Measurements from ENCODE around the gene LRRC3. TPM values are rescaled to one million over a fixed set of nuclear protein-coding genes. Genes with fewer than 3 reads are reported as not detected.

LRRC3 gene
- polyA plus RNA-seq, 1 of the 3 experiments (the other 2 are of a cell fraction), result 2.3 TPM

DNA sequence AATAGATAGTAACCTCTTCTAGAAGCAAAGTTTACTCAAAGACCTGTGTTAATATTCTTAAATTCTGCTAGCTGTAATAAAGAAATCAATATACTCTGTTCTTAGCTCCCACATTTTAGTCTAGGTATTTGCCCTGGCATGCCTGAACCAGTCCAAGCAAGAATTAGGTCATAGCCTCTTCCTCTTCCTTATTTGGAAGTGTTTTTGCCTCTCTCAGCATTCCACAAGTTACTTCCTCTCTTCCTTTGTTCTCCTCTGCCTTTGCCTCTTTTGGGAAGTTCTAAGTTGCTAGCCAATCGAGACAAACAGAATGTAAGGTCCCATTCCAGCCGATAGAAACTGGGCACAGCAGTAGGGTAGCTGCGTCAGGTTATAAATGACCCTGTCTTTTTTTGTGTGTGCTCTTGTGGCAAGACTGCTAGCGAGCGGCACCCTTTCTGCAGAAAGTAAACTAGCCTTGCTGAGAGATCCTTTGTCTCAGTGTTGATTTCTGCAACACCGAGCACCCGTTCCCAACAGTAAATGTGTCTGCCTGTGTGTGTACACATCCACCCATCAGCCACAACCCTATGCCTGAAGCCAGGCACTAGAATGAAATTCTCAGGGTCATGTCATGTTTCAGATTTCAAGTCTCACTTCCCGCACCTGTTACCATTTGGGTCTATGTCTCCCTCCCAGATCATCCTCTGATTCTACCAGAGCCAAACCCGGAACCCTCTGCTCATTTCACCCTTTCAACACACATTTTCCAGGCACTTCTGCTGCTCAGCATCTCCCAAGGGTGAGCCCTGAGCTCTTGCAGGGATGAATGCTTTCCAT is 37.5 kb downstream of the LRRC3 start:
- ChIA-PET POLR2A (no interaction called here), CTCF (interaction anchor here (4.4 kb wide), 1 partner anchor 17 kb away, joined by 21 read pairs; no protein-coding TSS in a partner anchor)
- peaks cover 2% of the 10 kb centered on the region; the same call in 1 of the 2 replicates for H3K79me2 ChIP-seq (ENCODE audit: insufficient read depth)
- peaks cover 11% of the 10 kb centered on the region; the same call in 1 of the 2 replicates for H3K9me3 ChIP-seq
- no peaks in the 10 kb centered on the region for H3K4me1 ChIP-seq (ENCODE audit: control insufficient read depth in 1 of 2, insufficient read depth in 2 of 2, low read depth in 1 of 2, low read length in 1 of 2)
- no peak overlapping the region; a peak in 1 of 4 replicates for H3K4me3 ChIP-seq (ENCODE audit: low read depth in 2 of 2, low read length in 1 of 2)
- no peak for DNase-seq
- H3K9me2 ChIP-seq, result no peaks in the 10 kb centered on the region
- H3K27ac ChIP-seq (ENCODE audit: low read depth in 2 of 2, low read length in 1 of 2), result no peak overlapping the region
- no peak overlapping the region for H3K9ac ChIP-seq
- 68% methylated on average over 9 of the region's 9 CpGs for WGBS (ENCODE audit: low lambda C conversion rate)
- no peaks in the 10 kb centered on the region for H3F3A ChIP-seq (replicated peaks; ENCODE audit: insufficient read depth)
- no peaks in the 10 kb centered on the region for H3K36me3 ChIP-seq (replicated peaks in 1 of 2; ENCODE audit: control insufficient read depth in 1 of 2, insufficient read depth in 2 of 2, low read length in 1 of 2)
- H3K27me3 ChIP-seq (ENCODE audit: insufficient read depth), result no peaks in the 10 kb centered on the region
- H4K20me1 ChIP-seq (ENCODE audit: insufficient read depth), result no peaks in the 10 kb centered on the region
- no peak overlapping the region for H2AFZ ChIP-seq (ENCODE audit: low read depth)
- no peak for TF ChIP-seq JUND (IDR thresholded peaks at IDR 0.05)
- no peak for TF ChIP-seq TAF1 (IDR thresholded peaks at IDR 0.05; ENCODE audit: borderline replicate concordance, low read depth, low read length)
- TF ChIP-seq ZBTB33 (IDR thresholded peaks at IDR 0.05; ENCODE audit: borderline replicate concordance, low read depth), result no peak
- H3K4me2 ChIP-seq, result no peak overlapping the region

- POLR2A ChIA-PET, result no interaction called here
Measured at GRCh38 chr21:44494418-44494817, 39.1 kb downstream of the LRRC3 start.

More at GRCh38 chr21:44494418-44494817, 39.1 kb downstream of the LRRC3 start:
- CTCF ChIA-PET, result interaction anchor here (0.6 to 4.4 kb wide), 5 partner anchors 9 to 299 kb away, joined by 3 to 21 read pairs (median 4); no protein-coding TSS in a partner anchor
- Histone ChIP-seq H3K4me2 (no peak overlapping the region), H4K20me1 (ENCODE audit: insufficient read depth) (no peaks in the 10 kb centered on the region), H3K27me3 (ENCODE audit: insufficient read depth) (no peaks in the 10 kb centered on the region; the same call in 1 of the 2 replicates), H3K36me3 (replicated peaks in 1 of 2; ENCODE audit: control insufficient read depth in 1 of 2, insufficient read depth in 2 of 2, low read length in 1 of 2) (no peaks in the 10 kb centered on the region), H3K79me2 (ENCODE audit: insufficient read depth) (no peaks in the 10 kb centered on the region), H3K4me1 (ENCODE audit: control insufficient read depth in 1 of 2, insufficient read depth in 2 of 2, low read depth in 1 of 2, low read length in 1 of 2) (no peaks in the 10 kb centered on the region), H3K9me2 (no peaks in the 10 kb centered on the region), H3F3A (replicated peaks; ENCODE audit: insufficient read depth) (no peaks in the 10 kb centered on the region), H2AFZ (ENCODE audit: low read depth) (no peak overlapping the region), H3K9ac (no peak overlapping the region), H3K27ac (ENCODE audit: low read depth in 2 of 2, low read length in 1 of 2) (no peak overlapping the region), H3K4me3 (ENCODE audit: low read depth in 2 of 2, low read length in 1 of 2) (no peak overlapping the region), H3K9me3 (peaks cover 11% of the 10 kb centered on the region; the same call in 1 of the 2 replicates)
- WGBS (ENCODE audit: low lambda C conversion rate), result 85% methylated on average over 14 of the region's 17 CpGs
- TF ChIP-seq GATA2 (CRISPR knock-in tag; IDR thresholded peaks at IDR 0.05), result no peak
- no peak for TF ChIP-seq POLR2AphosphoS5 (IDR thresholded peaks at IDR 0.05; ENCODE audit: low read depth, low read length)
- no peak for TF ChIP-seq FOSL2 (IDR thresholded peaks at IDR 0.05; ENCODE audit: borderline replicate concordance, low read depth)
- TF ChIP-seq NFIC (IDR thresholded peaks at IDR 0.05; ENCODE audit: borderline replicate concordance), result no peak
- TF ChIP-seq, protein P1, sequence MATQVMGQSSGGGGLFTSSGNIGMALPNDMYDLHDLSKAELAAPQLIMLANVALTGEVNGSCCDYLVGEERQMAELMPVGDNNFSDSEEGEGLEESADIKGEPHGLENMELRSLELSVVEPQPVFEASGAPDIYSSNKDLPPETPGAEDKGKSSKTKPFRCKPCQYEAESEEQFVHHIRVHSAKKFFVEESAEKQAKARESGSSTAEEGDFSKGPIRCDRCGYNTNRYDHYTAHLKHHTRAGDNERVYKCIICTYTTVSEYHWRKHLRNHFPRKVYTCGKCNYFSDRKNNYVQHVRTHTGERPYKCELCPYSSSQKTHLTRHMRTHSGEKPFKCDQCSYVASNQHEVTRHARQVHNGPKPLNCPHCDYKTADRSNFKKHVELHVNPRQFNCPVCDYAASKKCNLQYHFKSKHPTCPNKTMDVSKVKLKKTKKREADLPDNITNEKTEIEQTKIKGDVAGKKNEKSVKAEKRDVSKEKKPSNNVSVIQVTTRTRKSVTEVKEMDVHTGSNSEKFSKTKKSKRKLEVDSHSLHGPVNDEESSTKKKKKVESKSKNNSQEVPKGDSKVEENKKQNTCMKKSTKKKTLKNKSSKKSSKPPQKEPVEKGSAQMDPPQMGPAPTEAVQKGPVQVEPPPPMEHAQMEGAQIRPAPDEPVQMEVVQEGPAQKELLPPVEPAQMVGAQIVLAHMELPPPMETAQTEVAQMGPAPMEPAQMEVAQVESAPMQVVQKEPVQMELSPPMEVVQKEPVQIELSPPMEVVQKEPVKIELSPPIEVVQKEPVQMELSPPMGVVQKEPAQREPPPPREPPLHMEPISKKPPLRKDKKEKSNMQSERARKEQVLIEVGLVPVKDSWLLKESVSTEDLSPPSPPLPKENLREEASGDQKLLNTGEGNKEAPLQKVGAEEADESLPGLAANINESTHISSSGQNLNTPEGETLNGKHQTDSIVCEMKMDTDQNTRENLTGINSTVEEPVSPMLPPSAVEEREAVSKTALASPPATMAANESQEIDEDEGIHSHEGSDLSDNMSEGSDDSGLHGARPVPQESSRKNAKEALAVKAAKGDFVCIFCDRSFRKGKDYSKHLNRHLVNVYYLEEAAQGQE (IDR thresholded peaks at IDR 0.05; ENCODE audit: low read depth, low read length), result no peak
- TF ChIP-seq, protein P2, sequence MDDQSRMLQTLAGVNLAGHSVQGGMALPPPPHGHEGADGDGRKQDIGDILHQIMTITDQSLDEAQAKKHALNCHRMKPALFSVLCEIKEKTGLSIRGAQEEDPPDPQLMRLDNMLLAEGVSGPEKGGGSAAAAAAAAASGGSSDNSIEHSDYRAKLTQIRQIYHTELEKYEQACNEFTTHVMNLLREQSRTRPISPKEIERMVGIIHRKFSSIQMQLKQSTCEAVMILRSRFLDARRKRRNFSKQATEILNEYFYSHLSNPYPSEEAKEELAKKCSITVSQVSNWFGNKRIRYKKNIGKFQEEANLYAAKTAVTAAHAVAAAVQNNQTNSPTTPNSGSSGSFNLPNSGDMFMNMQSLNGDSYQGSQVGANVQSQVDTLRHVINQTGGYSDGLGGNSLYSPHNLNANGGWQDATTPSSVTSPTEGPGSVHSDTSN (IDR thresholded peaks at IDR 0.05), result no peak
- no peak for TF ChIP-seq MXI1 (IDR thresholded peaks at IDR 0.05; ENCODE audit: low read depth, low read length)
- TF ChIP-seq RFX5 (IDR thresholded peaks at IDR 0.05; ENCODE audit: low read length), result no peak
- TF ChIP-seq MEF2A (IDR thresholded peaks at IDR 0.05; ENCODE audit: borderline replicate concordance, low read depth), result no peak
- TF ChIP-seq RCOR1 (IDR thresholded peaks at IDR 0.05; ENCODE audit: low read length), result no peak
- no peak for TF ChIP-seq TAF1 (IDR thresholded peaks at IDR 0.05; ENCODE audit: borderline replicate concordance, low read depth, low read length)
- TF ChIP-seq SMC3 (IDR thresholded peaks at IDR 0.05; ENCODE audit: low read depth, low read length), result no peak
- TF ChIP-seq, protein P3, sequence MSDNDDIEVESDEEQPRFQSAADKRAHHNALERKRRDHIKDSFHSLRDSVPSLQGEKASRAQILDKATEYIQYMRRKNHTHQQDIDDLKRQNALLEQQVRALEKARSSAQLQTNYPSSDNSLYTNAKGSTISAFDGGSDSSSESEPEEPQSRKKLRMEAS (IDR thresholded peaks at IDR 0.05; ENCODE audit: low read depth), result no peak
- no peak for TF ChIP-seq FOXJ3 (CRISPR knock-in tag; IDR thresholded peaks at IDR 0.05)
- TF ChIP-seq YY1 (IDR thresholded peaks at IDR 0.05; ENCODE audit: low read depth), result no peak
- TF ChIP-seq ELF1 (IDR thresholded peaks at IDR 0.05), result no peak
- TF ChIP-seq USF2 (IDR thresholded peaks at IDR 0.05; ENCODE audit: borderline replicate concordance, low read depth, low read length), result no peak
- no peak for DNase-seq

All from SK-N-SH (cell line).